HEK293 (cell line): ENCODE results near the gene MSTO1.

Experiments
- GFI1B ChIP-seq: fragments of 450-650 bp; formaldehyde crosslinking; IDR thresholded peaks from 2 replicates; pipeline ENCODE4 v1.5.1; 2016; ENCODE audit warnings: missing biosample characterization, missing genetic modification characterization
- GLIS1 ChIP-seq: fragments of 450-650 bp; formaldehyde crosslinking; IDR thresholded peaks from 2 replicates; pipeline ENCODE4 v1.5.1; 2016; ENCODE audit warnings: missing biosample characterization, missing genetic modification characterization
- KLF10 ChIP-seq: fragments of 450-650 bp; IDR thresholded peaks from 2 replicates; pipeline ENCODE4 v1.5.1; 2018; ENCODE audit warnings: missing biosample characterization, mild to moderate bottlenecking, missing genetic modification characterization
- KLF17 ChIP-seq: fragments of 450-650 bp; formaldehyde crosslinking; IDR thresholded peaks from 2 replicates; pipeline ENCODE4 v1.5.1; 2016; ENCODE audit warnings: missing biosample characterization, missing genetic modification characterization
- PBX3 ChIP-seq: sonication (generic); formaldehyde crosslinking; IDR thresholded peaks from 2 replicates; pipeline ENCODE4 v1.8.1; 2022; ENCODE audit warnings: mild to moderate bottlenecking, moderate library complexity, missing genetic modification reagents
- SCRT1 ChIP-seq: fragments of 450-650 bp; formaldehyde crosslinking; IDR thresholded peaks from 2 replicates; pipeline ENCODE4 v1.5.1; 2016; ENCODE audit warnings: missing biosample characterization, missing genetic modification characterization, borderline replicate concordance
- TRIM28 ChIP-seq: IDR thresholded peaks from 2 replicates; pipeline ENCODE4 v1.6.1; 2011; ENCODE audit warnings: low read length, control low read depth, borderline replicate concordance
- TSHZ1 ChIP-seq: fragments of 450-650 bp; formaldehyde crosslinking; IDR thresholded peaks from 2 replicates; pipeline ENCODE4 v1.5.1; 2016; ENCODE audit warnings: missing biosample characterization, missing genetic modification characterization, borderline replicate concordance
- YY2 ChIP-seq: fragments of 450-650 bp; formaldehyde crosslinking; IDR thresholded peaks from 2 replicates; pipeline ENCODE4 v1.5.1; 2016; ENCODE audit warnings: missing biosample characterization, missing genetic modification characterization
- ZFHX2 ChIP-seq: fragments of 450-650 bp; formaldehyde crosslinking; conservative IDR thresholded peaks from 2 replicates; pipeline ENCODE4 v1.5.1; 2016; ENCODE audit warnings: missing biosample characterization, missing genetic modification characterization
- ZNF146 ChIP-seq: fragments of 450-650 bp; formaldehyde crosslinking; IDR thresholded peaks from 2 replicates; pipeline ENCODE4 v1.5.1; 2016; ENCODE audit warnings: missing biosample characterization, missing genetic modification characterization
- ZNF148 ChIP-seq: fragments of 450-650 bp; formaldehyde crosslinking; IDR thresholded peaks from 2 replicates; pipeline ENCODE4 v1.5.0; 2017; ENCODE audit warnings: missing biosample characterization, missing genetic modification characterization, borderline replicate concordance
- ZNF221 ChIP-seq: fragments of 450-650 bp; formaldehyde crosslinking; IDR thresholded peaks from 2 replicates; pipeline ENCODE4 v1.5.1; 2017; ENCODE audit warnings: missing biosample characterization, missing genetic modification characterization, borderline replicate concordance
- ZNF335 ChIP-seq: fragments of 450-650 bp; formaldehyde crosslinking; conservative IDR thresholded peaks from 2 replicates; pipeline ENCODE4 v1.5.1; 2016; ENCODE audit warnings: missing biosample characterization, missing genetic modification characterization
- ZNF350 ChIP-seq: fragments of 450-650 bp; formaldehyde crosslinking; IDR thresholded peaks from 2 replicates; pipeline ENCODE4 v1.5.0; 2017; ENCODE audit warnings: missing biosample characterization, mild to moderate bottlenecking, missing genetic modification characterization
- ZNF354C ChIP-seq: fragments of 450-650 bp; formaldehyde crosslinking; IDR thresholded peaks from 2 replicates; pipeline ENCODE4 v1.5.1; 2016; ENCODE audit warnings: missing biosample characterization, missing genetic modification characterization, low read depth, borderline replicate concordance
- ZNF449 ChIP-seq: fragments of 450-650 bp; formaldehyde crosslinking; IDR thresholded peaks from 2 replicates; pipeline ENCODE4 v1.5.1; 2017; ENCODE audit warnings: missing biosample characterization, mild to moderate bottlenecking, missing genetic modification characterization, moderate library complexity
- ZNF510 ChIP-seq: fragments of 450-650 bp; formaldehyde crosslinking; IDR thresholded peaks from 2 replicates; pipeline ENCODE4 v1.5.1; 2018; ENCODE audit warnings: mild to moderate bottlenecking, missing genetic modification characterization, missing biosample characterization; ENCODE audit not compliant: insufficient replicate concordance
- ZNF560 ChIP-seq: fragments of 450-650 bp; formaldehyde crosslinking; IDR thresholded peaks from 2 replicates; pipeline ENCODE4 v1.5.1; 2017; ENCODE audit warnings: missing biosample characterization, missing genetic modification characterization, borderline replicate concordance
- ZNF561 ChIP-seq: fragments of 450-650 bp; IDR thresholded peaks from 2 replicates; pipeline ENCODE4 v1.5.1; 2018; ENCODE audit warnings: missing biosample characterization, missing genetic modification characterization, borderline replicate concordance
- ZNF600 ChIP-seq: fragments of 450-650 bp; formaldehyde crosslinking; IDR thresholded peaks from 2 replicates; pipeline ENCODE4 v1.5.1; 2016; ENCODE audit warnings: missing biosample characterization, missing genetic modification characterization
- ZNF629 ChIP-seq: fragments of 450-650 bp; formaldehyde crosslinking; IDR thresholded peaks from 2 replicates; pipeline ENCODE4 v1.5.1; 2017; ENCODE audit warnings: missing biosample characterization, missing genetic modification characterization
- ZNF664 ChIP-seq: fragments of 450-650 bp; formaldehyde crosslinking; IDR thresholded peaks from 2 replicates; pipeline ENCODE4 v1.5.1; 2016; ENCODE audit warnings: missing biosample characterization, missing genetic modification characterization
- ZNF670 ChIP-seq: fragments of 450-650 bp; formaldehyde crosslinking; IDR thresholded peaks from 2 replicates; pipeline ENCODE4 v1.5.1; 2016; ENCODE audit warnings: missing biosample characterization, missing genetic modification characterization, low read depth
- ZNF747 ChIP-seq: fragments of 450-650 bp; formaldehyde crosslinking; IDR thresholded peaks from 2 replicates; pipeline ENCODE4 v1.5.1; 2016; ENCODE audit warnings: missing biosample characterization, missing genetic modification characterization
- ZNF776 ChIP-seq: fragments of 450-650 bp; formaldehyde crosslinking; IDR thresholded peaks from 2 replicates; pipeline ENCODE4 v1.5.0; 2017; ENCODE audit warnings: missing biosample characterization, missing genetic modification characterization, borderline replicate concordance
- ZNF777 ChIP-seq: fragments of 450-650 bp; formaldehyde crosslinking; IDR thresholded peaks from 2 replicates; pipeline ENCODE4 v1.5.1; 2017; ENCODE audit warnings: missing biosample characterization, missing genetic modification characterization, borderline replicate concordance
- ZNF792 ChIP-seq: fragments of 450-650 bp; formaldehyde crosslinking; IDR thresholded peaks from 2 replicates; pipeline ENCODE4 v1.5.1; 2016; ENCODE audit warnings: missing biosample characterization, missing genetic modification characterization

The MSTO1 gene

GRCh38 chr1:155609515-155610256 is at the start of gene MSTO1 (continued):
- TF ChIP-seq ZNF335 (tag by site-specific recombination) (peak; percentile 83), GLIS1 (tag by site-specific recombination) (0 out of 2 replicates have a peak, but pooled peaks have one; percentile 5), ZNF221 (no peak), ZNF776 (tag by site-specific recombination) (no peak), YY2 (tag by site-specific recombination) (no peak), ZNF350 (tag by site-specific recombination) (no peak), ZNF629 (tag by site-specific recombination) (peak; percentile 38; the same call in 1 of the 2 replicates), TRIM28 (no peak), ZNF560 (tag by site-specific recombination) (no peak), ZNF561 (tag by site-specific recombination) (peak; percentile 55; the same call in 1 of the 2 replicates), ZNF148 (tag by site-specific recombination) (no peak), KLF17 (tag by site-specific recombination) (0 out of 2 replicates have a peak, but pooled peaks have one; percentile 14), ZNF510 (tag by site-specific recombination) (no peak), PBX3 (no peak), KLF10 (peak; percentile 81), GFI1B (tag by site-specific recombination) (no peak), SCRT1 (tag by site-specific recombination) (peak; percentile 94), ZNF600 (no peak), TSHZ1 (no peak), ZNF449 (no peak), ZNF354C (tag by site-specific recombination) (no peak), ZNF664 (no peak), ZFHX2 (peak; percentile 40), ZNF792 (tag by site-specific recombination) (no peak), ZNF146 (no peak), ZNF747 (no peak), ZNF777 (tag by site-specific recombination) (no peak), ZNF670 (tag by site-specific recombination) (no peak)
